NCI-H510A (cell line): ENCODE results near the gene WBP1L.
"Not testable (repeated sequence)": the region's sequence is repeated elsewhere in the genome, so short reads cannot be mapped to it uniquely, and the experiment has no call there.

Experiments used
- DNase-seq: peaks from one replicate; lab custom pipeline; 2025; lab: John Stamatoyannopoulos, UW

The WBP1L gene

DNA sequence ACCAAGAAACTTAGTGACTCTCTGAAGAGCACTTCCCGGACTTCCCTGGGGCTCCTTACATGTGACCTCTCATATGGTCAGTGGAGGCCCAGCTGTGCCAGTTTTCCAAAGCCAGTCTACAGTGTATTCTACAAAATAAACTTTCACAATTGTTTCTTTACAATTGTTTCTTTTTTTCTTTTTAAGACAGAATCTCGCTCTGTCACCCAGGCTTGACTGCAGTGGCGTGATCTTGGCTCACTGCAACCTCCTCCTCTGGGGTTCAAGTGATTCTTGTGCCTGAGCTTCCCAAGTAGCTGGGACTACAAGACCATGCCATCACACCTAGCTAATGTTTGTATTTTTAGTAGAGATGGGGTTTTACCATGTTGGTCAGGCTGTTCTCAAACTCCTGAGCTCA is 67.6 kb downstream of the WBP1L start:
- DNase-seq: no peak

DNA sequence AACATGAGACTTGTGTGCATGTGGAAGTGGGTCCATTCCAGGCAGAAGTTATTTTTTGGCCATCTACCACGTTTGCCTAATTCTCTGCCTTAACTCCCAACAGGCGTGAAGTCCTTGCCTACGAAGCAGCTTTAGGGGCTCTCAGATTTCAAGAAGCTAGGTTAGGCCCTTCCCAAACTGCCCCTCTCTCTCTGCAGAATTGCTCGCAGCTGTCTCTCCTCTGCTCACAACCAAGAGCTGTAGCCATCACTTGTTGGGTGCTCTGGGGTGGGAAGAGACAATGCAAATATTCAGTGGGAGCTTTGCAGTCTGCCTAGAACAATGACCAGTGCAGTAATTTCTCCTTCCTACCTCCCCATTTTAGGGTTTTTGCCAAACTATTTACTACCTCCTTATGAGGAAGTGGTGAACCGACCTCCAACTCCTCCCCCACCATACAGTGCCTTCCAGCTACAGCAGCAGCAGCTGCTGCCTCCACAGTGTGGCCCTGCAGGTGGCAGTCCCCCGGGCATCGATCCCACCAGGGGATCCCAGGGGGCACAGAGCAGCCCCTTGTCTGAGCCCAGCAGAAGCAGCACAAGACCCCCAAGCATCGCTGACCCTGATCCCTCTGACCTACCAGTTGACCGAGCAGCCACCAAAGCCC is 68.6 kb downstream of the WBP1L start:
- no peak for DNase-seq

DNA sequence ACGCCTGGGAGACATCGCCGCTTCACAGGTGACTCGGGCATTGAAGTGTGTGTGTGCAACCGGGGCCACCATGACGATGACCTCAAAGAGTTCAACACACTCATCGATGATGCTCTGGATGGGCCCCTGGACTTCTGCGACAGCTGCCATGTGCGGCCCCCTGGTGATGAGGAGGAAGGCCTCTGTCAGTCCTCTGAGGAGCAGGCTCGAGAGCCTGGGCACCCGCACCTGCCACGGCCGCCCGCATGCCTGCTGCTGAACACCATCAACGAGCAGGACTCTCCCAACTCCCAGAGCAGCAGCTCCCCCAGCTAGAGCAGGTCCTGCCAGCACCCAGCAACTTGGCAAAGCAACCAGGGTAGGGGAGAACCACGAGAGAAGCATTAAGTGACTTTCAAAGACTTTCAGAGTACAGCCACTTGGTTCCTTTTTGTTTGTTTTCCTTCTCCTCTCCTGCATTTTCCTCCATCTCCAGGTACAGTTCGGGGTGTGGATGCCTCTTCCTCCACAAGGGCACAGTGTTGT is 69.3 kb downstream of the WBP1L start:
- no peak for DNase-seq

DNA sequence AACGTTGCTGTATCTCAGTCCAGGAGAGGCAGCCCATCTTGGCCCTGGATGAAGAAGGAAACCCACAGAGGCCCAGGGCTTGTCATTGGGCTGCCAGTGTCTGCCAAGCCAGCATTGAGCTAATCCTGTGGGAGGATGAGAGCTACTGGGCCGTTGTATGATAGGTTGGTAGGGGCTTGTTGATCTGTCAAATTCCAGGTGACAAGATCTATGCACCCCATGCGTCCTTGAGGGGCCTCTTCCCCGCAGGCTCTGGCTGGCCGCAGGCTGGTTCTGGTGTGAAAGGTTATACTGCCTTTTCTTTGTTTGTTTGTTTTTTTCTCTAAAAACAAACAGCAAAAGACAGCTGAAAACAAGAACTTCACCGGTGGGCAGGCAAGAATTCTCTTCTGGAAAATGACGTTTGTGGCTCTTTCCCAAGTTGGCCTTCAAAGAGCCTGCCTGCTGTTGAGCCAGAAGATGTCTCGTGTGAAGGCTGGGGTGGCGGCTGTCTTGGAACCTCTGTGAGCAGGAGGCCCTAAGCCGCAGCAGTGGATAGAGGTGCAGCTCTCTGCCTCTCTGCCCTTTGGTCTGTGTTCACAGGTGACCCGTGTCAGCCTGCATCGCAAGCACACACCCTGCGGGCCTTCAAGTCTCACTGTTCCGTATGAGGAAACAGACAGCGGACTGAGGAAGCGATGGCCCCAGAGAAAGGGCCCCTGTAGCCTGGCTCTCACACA is 70.1 kb downstream of the WBP1L start:
- no peak for DNase-seq

DNA sequence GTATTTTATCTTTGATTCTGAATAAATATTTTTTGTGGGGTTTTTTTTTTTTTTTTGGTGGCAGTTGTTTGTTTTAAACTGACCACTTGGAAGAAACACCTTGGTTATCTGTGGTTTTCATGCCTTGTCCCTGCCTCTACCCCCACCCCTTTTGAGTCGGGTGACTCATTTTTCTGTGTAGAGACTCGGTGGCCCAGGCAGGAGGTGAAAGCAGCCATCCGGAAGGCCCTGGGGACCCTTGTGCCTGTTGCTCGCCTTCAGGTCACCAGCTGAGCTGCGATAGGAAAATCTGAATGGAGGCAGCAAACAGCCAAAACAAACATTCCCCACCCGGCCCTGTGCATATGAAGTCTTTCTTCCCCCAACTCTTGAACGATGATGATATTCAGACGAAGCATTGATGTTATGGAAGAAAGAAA is 70.7 kb downstream of the WBP1L start:
- DNase-seq: no peak

DNA sequence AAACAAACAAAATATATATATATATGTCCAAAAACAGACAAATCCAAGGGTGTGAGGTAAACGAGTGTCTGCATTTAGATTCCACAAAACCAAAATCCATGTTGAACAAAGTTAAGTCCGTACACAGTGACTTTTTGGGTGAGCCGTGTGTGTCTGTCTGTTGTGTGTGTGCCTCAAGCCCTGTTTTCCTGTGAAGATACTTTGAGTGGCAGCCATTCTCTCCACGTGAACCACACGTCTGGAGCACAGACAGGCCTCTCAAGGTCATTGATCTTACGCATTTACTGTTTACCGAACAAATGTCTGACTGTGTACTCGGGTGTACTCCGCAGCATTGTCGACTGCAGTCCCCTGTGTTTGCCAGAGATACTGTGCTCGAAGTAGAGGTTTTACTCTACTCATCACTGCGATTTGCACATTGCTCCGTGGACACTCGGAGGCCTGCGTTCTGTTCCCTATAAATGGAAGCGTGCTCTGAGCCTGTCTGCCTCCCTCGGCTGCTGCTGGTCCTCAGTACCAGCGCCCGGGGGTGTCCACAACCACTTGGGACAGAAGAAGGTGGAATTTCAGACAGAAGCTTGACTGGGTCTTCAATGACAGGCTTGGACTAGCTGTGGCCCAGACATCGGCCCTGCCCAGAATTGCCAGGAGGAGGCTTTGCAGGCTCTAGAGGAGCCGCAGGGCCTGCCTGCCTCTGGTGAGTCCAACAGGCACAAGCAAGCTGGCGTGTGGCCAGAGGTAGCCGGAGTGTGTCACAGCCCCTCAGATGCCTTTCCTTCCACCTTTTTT is 71.3 kb downstream of the WBP1L start:
- DNase-seq: no peak

DNA sequence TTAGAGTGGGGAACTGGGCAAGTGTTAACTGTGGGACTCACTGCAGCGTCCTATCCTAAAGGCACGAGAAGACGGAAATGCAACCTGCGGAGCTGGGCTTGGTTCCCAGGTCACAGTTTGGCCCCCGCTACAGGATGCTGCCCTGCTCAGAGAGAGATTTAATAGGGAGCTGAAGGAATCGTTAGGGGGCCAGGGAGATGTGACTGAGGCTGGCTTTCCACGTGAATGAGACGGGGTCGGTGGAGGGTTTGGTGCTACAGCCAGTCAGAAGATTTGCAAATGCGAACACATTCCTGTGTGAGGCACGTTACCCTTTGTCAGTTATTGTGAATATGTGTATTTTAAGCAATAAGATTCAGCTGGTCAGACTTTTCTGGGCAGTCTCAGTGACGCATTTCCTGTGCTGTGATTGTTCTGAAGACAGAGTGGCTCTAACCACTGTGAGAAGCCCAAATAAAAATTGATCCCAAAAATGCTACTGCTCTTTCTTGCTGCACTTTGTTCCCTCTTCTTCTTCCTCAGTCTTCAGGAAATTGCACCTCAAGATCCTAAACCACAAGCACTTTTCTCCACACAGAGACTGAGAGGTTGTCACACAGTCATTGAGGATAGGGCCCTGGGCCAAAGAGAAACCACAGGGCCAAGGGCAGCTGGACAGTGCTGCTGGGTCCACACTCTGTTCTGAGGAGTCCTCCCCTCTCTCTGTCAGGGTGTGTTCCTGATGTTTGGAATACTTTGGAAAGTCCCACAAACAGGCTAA is 72.2 kb downstream of the WBP1L start:
- DNase-seq: no peak

DNA sequence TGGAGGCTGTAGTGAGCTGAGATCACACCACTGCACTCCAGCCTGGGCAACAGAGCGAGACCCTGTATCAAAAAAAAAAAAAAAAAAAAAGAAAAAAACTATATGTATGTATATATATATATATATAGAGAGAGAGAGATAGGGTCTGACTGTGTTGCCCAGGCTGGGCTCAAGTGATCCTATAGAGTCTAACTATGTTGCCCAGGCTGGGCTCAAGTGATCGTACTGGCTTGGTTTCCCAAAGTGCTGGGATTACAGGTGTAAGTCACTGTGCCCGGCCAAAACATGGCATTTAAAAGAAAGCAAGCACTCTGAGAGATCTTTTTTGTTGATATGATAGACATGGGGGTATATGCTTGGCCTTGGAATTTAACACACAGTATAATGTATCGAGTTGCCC is 73.4 kb downstream of the WBP1L start:
- no peak for DNase-seq

DNA sequence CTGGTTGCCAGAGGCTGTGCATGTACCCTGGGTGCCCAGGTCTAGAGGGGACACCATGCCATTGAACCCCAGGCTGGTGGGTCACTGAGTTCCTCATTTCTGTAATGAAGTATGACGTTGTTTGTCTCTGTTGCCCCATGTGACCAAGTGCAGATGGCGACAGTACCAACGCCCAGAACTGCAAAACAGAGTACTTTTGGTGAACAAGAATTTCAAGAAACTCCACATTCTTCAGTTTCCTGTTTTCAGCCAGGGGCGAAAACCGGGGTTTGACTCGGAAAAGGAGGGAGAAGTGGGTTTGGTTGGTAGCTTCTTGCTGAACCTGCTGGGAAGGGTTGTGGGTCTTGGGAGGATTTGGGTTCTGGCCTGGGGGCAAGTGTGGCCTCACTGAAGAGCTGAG is 75.3 kb downstream of the WBP1L start:
- no peak for DNase-seq

DNA sequence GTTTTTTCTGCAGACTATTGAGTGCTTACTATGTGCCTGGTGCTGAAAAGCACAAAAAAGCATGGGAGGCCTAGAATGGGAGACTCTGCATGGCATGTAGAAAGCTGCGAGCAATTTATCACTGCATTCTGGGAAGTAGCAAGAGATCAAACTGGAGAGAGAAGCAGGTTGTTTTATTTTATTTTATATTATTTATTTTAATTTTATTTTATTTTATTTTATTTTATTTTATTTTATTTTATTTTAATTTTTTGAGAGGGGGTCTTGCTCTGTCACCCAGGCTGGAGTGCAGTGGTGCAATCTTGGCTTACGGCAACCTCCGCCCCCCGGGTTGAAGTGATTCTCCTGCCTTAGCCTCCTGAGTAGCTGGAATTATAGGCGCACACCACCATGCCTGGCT is 76.3 kb downstream of the WBP1L start:
- DNase-seq: not testable (repeated sequence)

DNA sequence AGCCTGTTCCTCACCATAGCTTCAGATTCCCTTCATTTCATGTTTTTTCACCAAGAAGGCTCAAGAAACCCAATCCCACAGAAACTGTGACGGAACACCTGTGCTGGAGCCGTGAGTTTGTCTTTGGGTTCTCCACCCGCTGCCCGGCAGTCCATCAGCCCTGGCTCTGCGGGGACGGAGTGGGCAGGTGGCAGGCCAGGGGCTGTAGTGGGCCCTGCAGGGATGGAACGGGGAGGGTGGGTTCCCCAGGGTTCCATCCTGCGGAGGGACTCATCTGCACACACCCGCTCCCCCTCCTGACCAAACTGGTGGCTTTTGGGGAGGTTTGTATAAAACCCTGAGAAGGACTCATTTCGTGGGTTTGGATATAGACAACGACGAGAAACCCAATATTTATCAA is 78.5 kb downstream of the WBP1L start:
- DNase-seq: no peak

DNA sequence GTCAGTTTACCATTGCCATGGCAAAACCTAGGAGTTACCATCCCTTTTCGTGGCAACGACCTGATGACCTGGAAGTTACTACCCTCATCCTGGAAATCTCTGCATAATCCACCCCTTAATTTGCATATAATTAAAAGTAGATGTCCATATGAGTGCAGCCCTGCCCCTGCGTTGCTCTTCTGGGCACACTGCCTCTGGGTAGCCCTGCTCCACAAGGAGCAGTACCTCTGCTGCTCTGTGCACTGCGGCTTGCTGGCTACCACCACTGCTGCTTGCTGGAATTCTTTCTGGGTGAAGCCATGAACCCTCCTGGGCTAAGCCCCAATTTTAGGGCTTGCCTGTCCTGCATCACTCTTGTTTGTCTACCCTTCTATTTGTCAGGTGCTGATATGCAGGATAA is 80.9 kb downstream of the WBP1L start:
- no peak for DNase-seq

DNA sequence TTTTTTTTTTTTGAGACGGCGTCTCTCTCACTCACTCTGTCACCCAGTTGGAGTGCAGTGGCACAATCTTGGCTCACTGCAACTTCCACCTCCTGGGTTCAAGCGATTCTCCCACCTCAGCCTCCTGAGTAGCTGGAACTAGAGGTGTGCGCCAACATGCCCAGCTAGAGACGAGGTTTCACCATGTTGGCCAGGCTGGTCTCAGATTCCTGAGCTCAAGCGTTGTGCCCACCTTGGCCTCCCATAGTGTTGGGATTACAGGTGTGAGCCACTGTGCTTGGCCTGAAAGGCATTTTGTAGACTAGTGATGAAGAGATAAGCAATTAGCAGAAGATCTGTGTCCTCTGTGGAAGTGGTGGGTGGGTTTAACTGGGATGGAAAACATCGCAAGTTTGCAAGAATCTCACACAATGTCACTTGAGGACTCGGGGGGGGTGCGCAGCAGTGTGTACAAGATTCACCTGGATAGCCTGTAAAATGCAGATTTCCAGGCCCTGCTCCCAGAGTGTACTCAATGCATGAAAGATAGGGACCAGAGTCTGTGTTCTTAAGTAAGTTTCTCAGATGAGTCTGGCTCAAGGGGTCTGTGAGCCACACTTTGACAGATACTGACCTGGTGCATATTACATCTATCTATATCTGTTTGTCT is 82.5 kb downstream of the WBP1L start:
- DNase-seq: no peak

DNA sequence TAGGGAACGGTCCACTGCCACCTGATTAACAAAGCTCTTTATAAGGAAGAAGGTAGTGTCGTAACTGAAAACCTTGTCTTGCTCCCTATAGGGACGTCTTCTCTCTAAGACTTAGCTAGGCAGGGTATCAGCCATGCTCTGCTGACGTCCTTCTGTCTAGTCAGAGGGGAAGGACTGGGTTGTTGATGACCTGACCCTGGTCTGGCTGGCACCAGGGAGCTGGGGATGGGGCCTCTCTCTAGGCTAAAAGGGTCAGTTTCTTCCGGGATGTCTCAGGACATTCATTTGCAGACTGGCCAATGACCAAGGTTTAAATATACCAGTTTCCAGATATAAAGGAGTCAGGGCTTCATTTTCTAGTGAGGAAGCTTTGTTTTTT is 83.8 kb downstream of the WBP1L start:
- DNase-seq: no peak

DNA sequence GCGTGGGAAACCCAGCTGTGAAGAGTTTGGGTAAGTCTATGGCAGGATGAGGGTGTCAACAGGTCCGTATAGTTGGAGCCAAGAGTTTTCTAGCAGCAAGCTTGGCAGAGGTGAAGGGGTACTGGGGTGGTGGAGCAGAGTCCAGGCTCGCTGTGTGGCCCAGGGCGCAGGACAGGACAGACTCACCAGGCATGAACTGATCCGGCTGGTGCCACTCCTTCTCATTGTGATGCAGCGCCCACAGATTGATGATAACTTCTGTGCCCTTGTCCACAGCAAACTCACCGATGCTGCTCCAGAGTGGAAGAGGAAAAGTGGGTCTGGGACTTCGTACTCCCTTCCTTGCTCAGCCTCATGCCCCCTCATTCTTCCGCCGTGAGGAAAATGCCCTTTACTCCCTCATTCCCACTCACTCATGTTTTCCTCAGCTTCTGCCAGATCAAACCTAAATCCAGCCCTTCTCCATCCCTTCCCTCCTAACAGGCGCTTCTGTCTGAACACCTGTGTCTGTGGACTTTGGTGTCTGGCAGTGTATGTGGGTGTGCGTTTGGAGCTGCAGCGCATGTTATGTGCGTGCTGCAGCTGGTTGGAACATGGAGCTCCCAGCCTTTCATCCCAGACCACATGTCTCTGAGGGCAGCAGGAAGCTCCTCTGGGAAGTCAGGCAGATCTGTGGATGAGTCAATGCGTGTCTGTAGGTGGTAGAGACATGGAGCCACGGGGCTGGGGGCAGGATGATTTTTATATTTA is 87.7 kb downstream of the WBP1L start:
- no peak for DNase-seq

DNA sequence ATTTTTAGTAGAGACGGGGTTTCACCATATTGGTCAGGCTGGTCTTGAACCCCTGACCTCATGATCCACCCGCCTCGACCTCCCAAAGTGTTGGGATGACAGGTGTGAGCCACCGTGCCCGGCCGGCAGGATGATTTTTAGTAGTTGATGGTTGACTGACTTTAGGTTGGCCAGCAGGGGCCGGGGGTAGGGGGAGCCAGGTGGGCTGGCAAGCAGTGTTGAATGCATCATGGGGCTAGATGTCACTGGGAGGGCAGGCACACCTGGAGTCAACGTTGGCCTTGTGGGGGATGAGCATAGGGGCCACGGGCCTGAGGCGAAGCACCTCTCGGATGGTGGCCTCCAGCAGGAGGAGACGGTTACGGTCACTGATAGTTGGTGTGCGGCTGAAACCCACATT is 88.5 kb downstream of the WBP1L start:
- no peak for DNase-seq

DNA sequence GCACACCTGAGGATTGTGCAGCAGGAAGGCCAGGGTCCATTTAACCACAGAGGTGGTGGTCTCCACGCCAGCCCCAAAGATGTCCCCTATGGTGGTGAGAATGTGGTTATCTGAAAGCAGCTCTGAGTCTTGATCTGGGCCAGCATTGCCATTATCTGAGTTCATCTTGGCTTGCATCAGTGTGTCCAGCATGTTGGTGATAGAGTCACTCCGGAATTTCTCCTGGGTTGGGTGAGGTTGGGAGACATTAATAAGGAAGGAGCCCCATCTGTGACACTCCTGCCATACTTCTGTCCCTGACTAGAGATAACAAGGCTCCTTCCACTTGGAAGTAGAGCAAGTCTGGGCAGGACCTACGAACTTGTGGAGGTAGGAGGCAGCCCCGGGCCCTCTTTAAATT is 89.2 kb downstream of the WBP1L start:
- no peak for DNase-seq

DNA sequence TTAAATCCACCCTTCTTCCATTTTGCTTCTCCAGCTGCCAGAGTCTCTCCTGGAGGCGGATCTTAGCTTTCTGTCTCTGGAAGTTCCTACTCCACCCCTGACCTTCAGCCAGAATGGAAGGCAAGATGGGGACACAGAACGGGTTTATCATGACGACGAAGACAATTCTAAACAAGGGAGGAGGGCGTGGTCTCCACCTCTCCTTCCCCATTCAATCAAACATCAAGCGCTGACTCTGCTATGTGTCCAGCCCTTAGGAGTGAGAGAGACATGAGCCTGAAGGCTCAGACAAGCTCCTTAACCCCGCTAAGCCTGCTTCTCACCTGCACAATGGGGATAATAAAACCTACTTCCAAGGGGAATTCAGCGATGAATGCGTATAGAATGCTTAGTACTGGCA is 90.4 kb downstream of the WBP1L start:
- DNase-seq: no peak

DNA sequence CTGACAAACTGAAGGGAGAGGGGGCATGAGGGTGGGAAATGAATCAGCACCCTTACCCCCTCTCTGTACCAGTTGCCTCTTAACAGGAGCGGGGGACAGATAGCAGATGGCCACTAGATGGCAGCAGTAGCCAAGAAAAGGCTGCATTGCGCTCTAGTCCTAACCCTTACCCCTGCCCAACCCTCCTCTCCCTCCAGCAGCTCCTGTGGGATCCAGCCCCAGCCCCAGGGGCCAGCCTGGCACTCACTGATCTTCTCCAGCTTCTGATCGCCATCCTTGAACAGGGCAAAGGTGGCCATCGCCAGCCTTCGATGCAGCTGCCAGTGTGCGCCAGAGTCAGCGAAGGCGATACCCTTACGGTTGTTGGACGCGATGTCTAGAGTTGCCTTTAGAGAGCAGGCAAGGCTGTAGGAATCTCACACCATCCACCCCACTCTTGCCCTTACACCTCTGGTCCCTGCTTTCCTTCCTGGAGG is 91.3 kb downstream of the WBP1L start:
- DNase-seq: peak; percentile 28

DNA sequence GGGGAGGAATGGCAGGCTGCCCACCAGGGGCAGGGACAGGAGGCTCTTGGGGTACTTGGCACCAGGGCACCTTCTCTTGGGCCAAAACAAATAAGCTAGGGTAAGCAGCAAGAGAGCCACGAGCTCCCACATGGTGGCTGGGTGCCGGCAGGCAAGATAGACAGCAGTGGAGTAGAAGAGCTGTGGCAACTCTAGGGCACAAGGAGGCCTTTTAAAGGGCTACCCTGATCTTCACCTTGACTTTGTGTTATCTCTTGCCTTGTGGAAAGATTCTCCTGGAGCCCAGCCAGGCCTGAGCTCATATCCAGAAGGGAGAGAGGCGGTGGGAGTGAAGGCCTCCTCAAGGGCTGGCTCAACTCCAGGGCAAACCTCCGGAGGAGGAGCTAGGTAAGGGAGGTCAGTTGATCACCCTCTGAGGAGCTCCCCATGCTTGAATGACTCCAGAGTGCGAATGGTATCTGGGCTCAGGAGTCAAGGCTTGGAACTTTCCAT is 93.5 kb downstream of the WBP1L start, which contains the start of gene CYP17A1:
TSS of gene CYP17A1 (minus strand) at position 184 of the 492 bp plus-strand sequence. CDS start at position 132, 52 bp downstream.
- no peak for DNase-seq
